HCT116 (cell line): ENCODE data around the gene INPP5D. TPM values are rescaled to one million over a fixed set of nuclear protein-coding genes. Genes with fewer than 3 reads are reported as not detected.

ENCODE experiments used
- ATAC-seq: fragments of 200-7000 bp; cut with Tn5 transposase; 2 replicates; pipeline ENCODE4 v1.9.1; 2020; ENCODE audit warnings: mild to moderate bottlenecking, moderate library complexity
- BruUV-seq: library from RNA; stranded (reverse); fragments of 400-500 nt; replicated peaks from 2 replicates; lab custom pipeline; 2021; lab: Mats Ljungman, UMichigan
- CTCF ChIA-PET: fragments of 300-600 bp; sonication (Branson Sonifier 250); formaldehyde crosslinking; loops from one replicate; lab custom pipeline; 2021; ENCODE audit warnings: antibody characterized with exemption; lab: Charles Lee
- POLR2A ChIA-PET: fragments of 300-600, 350-600 bp; sonication (Branson Sonifier 250); formaldehyde crosslinking; loops from one replicate; lab custom pipeline; 2021; ENCODE audit warnings: antibody characterized with exemption; lab: Charles Lee
- RAD21 ChIA-PET, 2 experiments: fragments of 300-600 bp; sonication (Branson Sonifier 250); formaldehyde crosslinking; loops; one replicate each; lab custom pipeline; 2023; ENCODE audit warnings: low total read pairs in 2 of 2; ENCODE audit not compliant: uncharacterized antibody in 2 of 2, unreplicated experiment in 2 of 2, low non-redundant PET in 1 of 2; lab: Charles Lee
- DNase-seq: peaks from one replicate; pipeline ENCODE4 v3.0.0-alpha.2; 2010; ENCODE audit warnings: low read depth, low spot score
- H2AFZ ChIP-seq: fragments of 200-600 bp; shearing (Covaris generic), sonication (generic); 2 replicates; pipeline ENCODE4 v1.6.1; 2017; ENCODE audit warnings: low read depth, mixed run types, mixed read lengths, antibody characterized with exemption, low read length; ENCODE audit not compliant: poor library complexity, severe bottlenecking
- H3K27ac ChIP-seq: 2 replicates; pipeline ENCODE4 v1.5.1; 2012; ENCODE audit warnings: low read depth, low read length
- H3K27me3 ChIP-seq: fragments of 200-600 bp; sonication (generic); 2 replicates; pipeline ENCODE4 v1.6.1; 2016; ENCODE audit warnings: mixed run types, low read length, mixed read lengths; ENCODE audit not compliant: insufficient read depth
- H3K36me3 ChIP-seq, 2 experiments: fragments of 200-500 bp in 1 of 2; fragments of 200-600 bp in 1 of 2; sonication (Bioruptor generic) in 1 of 2; sonication (generic) in 1 of 2; 2 replicates each; pipeline versions ENCODE4 v1.5.1 to v1.6.1; 2014 to 2016; ENCODE audit warnings: low read length in 2 of 2, inconsistent platforms in 1 of 2, mixed read lengths in 1 of 2, mixed run types in 1 of 2; ENCODE audit not compliant: insufficient read depth in 2 of 2, control insufficient read depth in 1 of 2
- H3K4me1 ChIP-seq, 2 experiments: fragments of 200-600 bp in 1 of 2; sonication (generic) in 1 of 2; 2 replicates each; pipeline versions ENCODE4 v1.5.1 to v1.6.1; 2012 to 2017; ENCODE audit warnings: low read length in 2 of 2, inconsistent platforms in 1 of 2, mild to moderate bottlenecking in 1 of 2, mixed read lengths in 1 of 2, mixed run types in 1 of 2, moderate library complexity in 1 of 2; ENCODE audit not compliant: insufficient read depth in 2 of 2, control insufficient read depth in 1 of 2
- H3K4me2 ChIP-seq: fragments of 200-600 bp; sonication (generic); 2 replicates; pipeline ENCODE4 v1.6.1; 2017; ENCODE audit warnings: mixed run types, low read length, mixed read lengths
- H3K4me3 ChIP-seq, 2 experiments: fragments of 200-600 bp in 1 of 2; sonication (generic) in 1 of 2; replicated peaks in 1 of 2; 2 replicates each; pipeline ENCODE4 v1.5.1; 2011 to 2016; ENCODE audit warnings: low read length in 2 of 2, control low read depth in 1 of 2, low read depth in 1 of 2, mild to moderate bottlenecking in 1 of 2, mixed read lengths in 1 of 2, mixed run types in 1 of 2
- H3K79me2 ChIP-seq: fragments of 200-600 bp; sonication (generic); 2 replicates; pipeline ENCODE4 v1.6.1; 2017; ENCODE audit warnings: mild to moderate bottlenecking, mixed run types, low read length, moderate library complexity, mixed read lengths; ENCODE audit not compliant: insufficient read depth
- H3K9ac ChIP-seq: fragments of 200-600 bp; sonication (generic); 2 replicates; pipeline ENCODE4 v1.6.1; 2016; ENCODE audit warnings: low read length, mixed read lengths
- H3K9me2 ChIP-seq: fragments of 200-600 bp; sonication (generic), shearing (Covaris generic); 2 replicates; pipeline ENCODE4 v1.6.1; 2017; ENCODE audit warnings: mixed run types, mild to moderate bottlenecking, moderate library complexity; ENCODE audit not compliant: insufficient read depth
- H3K9me3 ChIP-seq, 2 experiments: fragments of 200-500 bp in 1 of 2; fragments of 200-600 bp in 1 of 2; sonication (Bioruptor generic) in 1 of 2; sonication (generic) in 1 of 2; 2 replicates each; pipeline ENCODE4 v1.6.1; 2014 to 2017; ENCODE audit warnings: low read length in 2 of 2, mixed read lengths in 2 of 2, inconsistent platforms in 1 of 2, low read depth in 1 of 2, mild to moderate bottlenecking in 1 of 2, mixed run types in 1 of 2, moderate library complexity in 1 of 2; ENCODE audit not compliant: control insufficient read depth in 1 of 2, insufficient read depth in 1 of 2
- H4K20me1 ChIP-seq: fragments of 200-600 bp; sonication (generic), shearing (Covaris generic); 2 replicates; pipeline ENCODE4 v1.6.1; 2017; ENCODE audit warnings: mixed run types, mild to moderate bottlenecking, moderate library complexity; ENCODE audit not compliant: insufficient read depth
- CBX3 ChIP-seq: IDR thresholded peaks from 2 replicates; pipeline ENCODE4 v1.6.1; 2012; ENCODE audit warnings: low read depth
- CEBPB ChIP-seq: IDR thresholded peaks from 2 replicates; pipeline ENCODE4 v1.6.1; 2012; ENCODE audit warnings: low read depth
- EGR1 ChIP-seq: IDR thresholded peaks from 2 replicates; pipeline ENCODE4 v1.6.1; 2012; ENCODE audit warnings: low read depth
- ELF1 ChIP-seq: IDR thresholded peaks from 2 replicates; pipeline ENCODE4 v1.6.1; 2012; ENCODE audit warnings: low read depth, borderline replicate concordance
- EZH2 ChIP-seq: fragments of 200-600 bp; sonication (generic); IDR thresholded peaks from 2 replicates; pipeline ENCODE4 v1.6.1; 2017; ENCODE audit warnings: antibody characterized with exemption, mixed run types
- EZH2phosphoT487 ChIP-seq: fragments of 200-600 bp; IDR thresholded peaks from 2 replicates; pipeline ENCODE4 v1.6.1; 2018; ENCODE audit warnings: antibody characterized with exemption, borderline replicate concordance
- FOSL1 ChIP-seq: IDR thresholded peaks from 2 replicates; pipeline ENCODE4 v1.6.1; 2012; ENCODE audit warnings: low read depth
- POLR2A ChIP-seq: IDR thresholded peaks from 2 replicates; pipeline ENCODE4 v1.7.0; 2011; ENCODE audit warnings: borderline replicate concordance; ENCODE audit not compliant: insufficient read depth, insufficient read length; ENCODE audit errors: extremely low read depth
- RAD21 ChIP-seq: IDR thresholded peaks from 2 replicates; pipeline ENCODE4 v1.6.1; 2012; ENCODE audit warnings: low read depth, mild to moderate bottlenecking
- SIN3A ChIP-seq: IDR thresholded peaks from 2 replicates; pipeline ENCODE4 v1.6.1; 2012; ENCODE audit warnings: low read depth
- SP1 ChIP-seq: IDR thresholded peaks from 2 replicates; pipeline ENCODE4 v1.6.1; 2012; ENCODE audit warnings: low read depth
- SRF ChIP-seq: IDR thresholded peaks from 2 replicates; pipeline ENCODE4 v1.6.1; 2012; ENCODE audit warnings: low read depth
- TCF7L2 ChIP-seq: IDR thresholded peaks from 2 replicates; pipeline ENCODE4 v1.7.0; 2011; ENCODE audit warnings: borderline replicate concordance, inconsistent platforms; ENCODE audit not compliant: insufficient read depth, insufficient read length; ENCODE audit errors: extremely low read depth
- YY1 ChIP-seq: IDR thresholded peaks from 2 replicates; pipeline ENCODE4 v1.6.1; 2011; ENCODE audit warnings: low read length, low read depth, moderate library complexity, mild to moderate bottlenecking; ENCODE audit not compliant: insufficient replicate concordance; ENCODE audit errors: extremely low read depth
- ZFX ChIP-seq: fragments of 450-650 bp; IDR thresholded peaks from 2 replicates; pipeline ENCODE4 v1.6.1; 2017
- ZNF274 ChIP-seq: fragments of 200-500 bp; sonication (Bioruptor generic); IDR thresholded peaks from 2 replicates; pipeline ENCODE4 v1.6.1; 2014; ENCODE audit warnings: mild to moderate bottlenecking, low read depth, low read length, inconsistent platforms
- intact Hi-C: fragments of 100-400 bp; cut with micrococcal nuclease; formaldehyde crosslinking; loops from 2 replicates; pipeline ENCODE4 v1.10.0; 2022
- total RNA-seq: library from RNA; stranded (reverse); gene quantifications from one replicate; pipeline ENCODE4 v1.2.1, GENCODE V29; 2021; ENCODE audit not compliant: unreplicated experiment
- TF ChIP-seq, protein P1 (sequence below): IDR thresholded peaks from 2 replicates; pipeline ENCODE4 v1.6.1; 2012
- TF ChIP-seq, protein P2 (sequence below): IDR thresholded peaks from 2 replicates; pipeline ENCODE4 v1.6.1; 2011; ENCODE audit warnings: mild to moderate bottlenecking, low read length, moderate library complexity; ENCODE audit not compliant: insufficient replicate concordance; ENCODE audit errors: extremely low read depth

The INPP5D gene
- total RNA-seq, 1 experiment from 2014 or later = 1.8 TPM

DNA sequence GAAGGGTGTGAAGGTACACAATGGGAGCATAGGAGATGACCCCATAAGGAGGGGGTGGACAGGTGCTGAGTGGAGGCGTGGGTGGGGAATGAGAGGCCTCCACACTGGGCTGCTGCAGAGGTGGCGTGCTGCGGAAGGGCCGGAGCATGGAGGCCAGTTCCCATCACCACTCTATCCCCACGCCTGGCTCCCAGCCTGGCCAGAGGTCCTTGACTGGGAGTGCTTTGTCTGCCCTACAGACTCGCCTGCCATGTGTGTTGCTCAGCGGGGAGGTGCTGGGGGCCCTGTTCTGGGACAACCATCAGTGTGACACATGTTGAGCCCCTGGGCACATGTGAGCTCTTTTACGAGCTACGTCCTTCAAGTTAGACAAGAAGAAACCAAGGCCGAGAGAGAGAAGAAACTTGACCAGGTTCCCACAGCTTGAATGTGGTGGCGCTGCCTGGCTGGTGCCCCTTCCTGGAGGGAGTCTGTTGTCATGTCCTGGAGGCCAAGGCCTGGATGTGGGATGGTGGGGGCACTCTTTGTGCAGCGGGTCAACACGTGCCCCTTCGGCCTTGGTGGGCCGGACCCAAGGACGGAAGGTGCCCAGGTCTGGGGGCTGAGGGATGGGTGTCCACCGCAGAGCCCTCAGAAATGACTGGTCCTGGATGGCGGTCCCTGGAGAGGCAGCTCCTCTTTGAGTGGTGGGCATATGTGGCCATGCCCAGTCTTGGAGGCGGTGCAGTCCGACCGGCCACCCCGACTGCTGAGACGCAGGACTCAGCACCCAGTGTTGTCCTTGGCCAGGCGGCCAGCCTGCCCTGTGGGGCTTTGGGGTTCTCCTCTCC is 1.2 kb upstream of the INPP5D start:
- ChIA-PET CTCF (no interaction called here), POLR2A (no interaction called here), RAD21 (no interaction called here)
- H3K9me2 ChIP-seq = no peaks in the 10 kb centered on the region
- no peaks in the 10 kb centered on the region for H3K36me3 ChIP-seq
- no peak overlapping the region for H2AFZ ChIP-seq
- TF ChIP-seq, protein P1, sequence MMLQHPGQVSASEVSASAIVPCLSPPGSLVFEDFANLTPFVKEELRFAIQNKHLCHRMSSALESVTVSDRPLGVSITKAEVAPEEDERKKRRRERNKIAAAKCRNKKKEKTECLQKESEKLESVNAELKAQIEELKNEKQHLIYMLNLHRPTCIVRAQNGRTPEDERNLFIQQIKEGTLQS = no peak
- TF ChIP-seq SP1 = no peak
- TF ChIP-seq EZH2phosphoT487 = no peak
- TF ChIP-seq SRF = no peak
- no peak for TF ChIP-seq ZFX
- no peak for TF ChIP-seq SIN3A
- TF ChIP-seq CBX3 = no peak
- TF ChIP-seq, protein P2, sequence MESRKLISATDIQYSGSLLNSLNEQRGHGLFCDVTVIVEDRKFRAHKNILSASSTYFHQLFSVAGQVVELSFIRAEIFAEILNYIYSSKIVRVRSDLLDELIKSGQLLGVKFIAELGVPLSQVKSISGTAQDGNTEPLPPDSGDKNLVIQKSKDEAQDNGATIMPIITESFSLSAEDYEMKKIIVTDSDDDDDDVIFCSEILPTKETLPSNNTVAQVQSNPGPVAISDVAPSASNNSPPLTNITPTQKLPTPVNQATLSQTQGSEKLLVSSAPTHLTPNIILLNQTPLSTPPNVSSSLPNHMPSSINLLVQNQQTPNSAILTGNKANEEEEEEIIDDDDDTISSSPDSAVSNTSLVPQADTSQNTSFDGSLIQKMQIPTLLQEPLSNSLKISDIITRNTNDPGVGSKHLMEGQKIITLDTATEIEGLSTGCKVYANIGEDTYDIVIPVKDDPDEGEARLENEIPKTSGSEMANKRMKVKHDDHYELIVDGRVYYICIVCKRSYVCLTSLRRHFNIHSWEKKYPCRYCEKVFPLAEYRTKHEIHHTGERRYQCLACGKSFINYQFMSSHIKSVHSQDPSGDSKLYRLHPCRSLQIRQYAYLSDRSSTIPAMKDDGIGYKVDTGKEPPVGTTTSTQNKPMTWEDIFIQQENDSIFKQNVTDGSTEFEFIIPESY = no peak
- no peak for TF ChIP-seq ZNF274
- TF ChIP-seq POLR2A = no peak
- no peak for TF ChIP-seq TCF7L2
- TF ChIP-seq ELF1 = no peak
- no peak for TF ChIP-seq YY1
- TF ChIP-seq CEBPB = no peak
- TF ChIP-seq FOSL1 = no peak
- TF ChIP-seq RAD21 = no peak
- TF ChIP-seq EGR1 = no peak
- TF ChIP-seq EZH2 = no peak
- no peak for DNase-seq
- BruUV-seq = no TSS peak
- no peaks in the 10 kb centered on the region; the same call in 1 of the 2 replicates for H3K27me3 ChIP-seq
- no peaks in the 10 kb centered on the region for H3K79me2 ChIP-seq
- no peaks in the 10 kb centered on the region for H3K9me3 ChIP-seq
- no peak overlapping the region for H3K4me3 ChIP-seq
- no peak overlapping the region for H3K9ac ChIP-seq
- H3K4me1 ChIP-seq = no peaks in the 10 kb centered on the region
- no peak overlapping the region for H3K27ac ChIP-seq
- intact Hi-C loops = no loop called here
- H4K20me1 ChIP-seq = no peaks in the 10 kb centered on the region
- no peak for ATAC-seq
- H3K4me2 ChIP-seq = no peak overlapping the region
